Left kidney (tissue), 2 donors: Measurements from ENCODE around the gene NSMF. TPM values are rescaled to one million over a fixed set of nuclear protein-coding genes. Genes with fewer than 3 reads are reported as not detected.

Source experiments
- DNase-seq: peaks from one replicate; pipeline ENCODE4 v3.0.0-alpha.2; 2013
- polyA plus RNA-seq: library from polyadenylated mRNA; unstranded; fragments of 120-200 nt; gene quantifications from one replicate; pipeline ENCODE4 v1.2.1, GENCODE V29; 2013; ENCODE audit not compliant: insufficient read length

Gene NSMF
- polyA plus RNA-seq, 1 donor, result 49.2 TPM

DNA sequence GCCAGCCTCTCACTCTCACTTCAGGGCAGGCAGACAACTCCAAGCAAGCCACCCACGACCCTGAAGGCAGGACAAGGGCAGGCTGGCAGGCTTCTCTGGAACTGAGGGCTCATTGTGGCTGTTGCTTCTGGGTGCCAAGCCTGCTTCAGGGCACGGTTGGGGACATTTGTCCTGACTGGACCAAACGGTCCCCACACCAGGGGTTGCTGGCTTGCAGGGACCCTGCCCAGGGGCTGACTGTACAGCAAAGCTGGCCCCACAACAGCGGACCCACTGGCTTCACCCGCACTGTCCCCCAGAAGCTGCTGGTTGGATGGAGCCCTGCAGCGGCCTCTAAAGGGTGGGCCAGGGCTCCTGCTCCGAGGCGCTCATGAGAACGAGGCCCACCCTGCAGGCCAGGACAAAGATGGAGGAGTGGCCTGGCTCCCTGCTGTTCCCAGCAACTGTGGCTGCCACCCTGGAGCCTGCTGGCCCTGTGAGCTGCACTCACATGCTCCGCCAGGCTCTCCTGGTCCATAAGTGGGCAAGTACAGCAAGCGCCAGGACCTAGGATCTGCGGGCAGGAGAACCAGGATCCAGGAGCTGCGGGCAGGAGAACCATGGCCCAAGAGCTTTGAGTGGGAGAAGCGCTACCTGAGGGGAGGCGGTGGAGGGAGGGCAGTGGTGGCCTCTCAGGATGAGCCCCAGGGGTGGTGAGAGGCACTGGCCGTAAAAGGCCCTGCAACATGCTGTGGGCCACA lies 34.4 kb upstream of the NSMF start:
- DNase-seq, result no peak

DNA sequence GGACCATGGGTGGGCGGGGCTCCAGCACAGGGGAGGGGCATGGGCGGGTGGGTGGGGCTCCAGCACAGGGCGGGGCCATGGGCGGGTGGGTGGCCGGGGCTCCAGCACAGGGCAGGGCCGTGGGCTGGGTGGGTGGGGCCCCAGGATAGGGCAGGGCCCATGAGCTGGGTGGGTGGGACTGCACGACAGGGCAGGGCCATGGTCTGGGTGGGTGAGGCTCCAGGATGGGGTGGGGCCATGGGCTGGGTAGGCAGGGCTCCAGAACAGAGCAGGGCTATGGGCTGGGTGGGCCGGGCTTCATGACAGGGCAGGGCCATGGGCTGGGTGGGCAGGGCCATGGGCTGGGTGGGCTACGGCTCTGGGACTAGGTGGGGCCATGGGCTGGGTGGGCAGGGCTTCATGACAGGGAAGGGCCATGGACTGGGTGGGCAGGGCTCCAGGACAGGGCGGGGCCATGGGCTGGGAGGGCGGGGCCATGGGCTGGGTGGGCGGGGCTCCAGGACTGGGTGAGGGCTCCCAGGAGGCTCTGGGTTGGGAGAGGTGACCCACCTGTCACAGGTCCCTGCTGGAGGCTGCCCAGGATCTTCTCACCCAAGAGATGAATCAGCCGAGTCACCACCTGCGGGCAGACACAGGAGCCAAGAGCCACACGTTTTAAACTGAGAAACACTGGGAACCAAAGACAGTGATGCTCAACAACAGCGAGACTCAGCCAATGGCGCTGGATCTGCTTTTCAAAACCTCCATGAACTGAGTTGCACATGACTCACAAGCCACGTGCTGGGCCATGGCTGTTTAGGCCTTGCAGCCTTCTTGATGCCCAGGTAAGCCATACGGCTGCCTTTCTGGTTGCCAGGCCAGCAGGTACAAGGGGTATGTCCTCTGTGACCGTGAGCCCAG lies 33.6 kb upstream of the NSMF start:
- DNase-seq, result no peak

DNA sequence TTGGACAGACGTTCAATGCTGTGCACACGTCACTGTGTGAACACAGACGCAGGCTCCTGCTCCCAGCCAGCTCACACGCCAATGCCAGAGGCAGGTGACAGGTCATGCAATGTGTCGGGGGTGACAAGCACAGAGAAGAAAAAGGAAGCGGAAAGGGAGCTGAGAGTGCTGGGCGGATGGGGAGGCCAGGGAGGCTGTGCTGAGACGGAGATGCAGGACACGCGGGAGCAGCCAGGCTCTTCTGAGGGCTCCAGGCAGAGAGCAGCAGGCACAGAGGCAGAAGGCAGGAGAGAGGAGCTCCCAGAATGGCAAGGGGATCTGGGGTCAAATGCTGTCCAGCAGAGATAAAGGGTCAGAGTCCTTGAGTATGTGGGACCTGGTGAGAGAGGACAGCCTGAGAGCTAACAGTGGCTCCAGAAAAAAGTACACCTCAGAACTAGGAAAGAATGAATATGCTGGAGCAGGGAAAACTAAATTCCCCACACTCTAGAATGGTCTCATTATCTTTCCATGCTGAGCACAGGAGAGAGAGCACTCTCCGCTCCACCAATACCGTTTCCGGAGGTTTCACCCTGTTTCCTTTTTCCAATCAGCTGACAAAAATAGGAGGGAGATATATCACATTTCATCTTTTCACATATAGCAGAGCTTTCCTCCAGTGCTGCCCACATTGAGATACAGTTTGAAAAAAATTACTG lies 32.8 kb upstream of the NSMF start:
- DNase-seq, result no peak

DNA sequence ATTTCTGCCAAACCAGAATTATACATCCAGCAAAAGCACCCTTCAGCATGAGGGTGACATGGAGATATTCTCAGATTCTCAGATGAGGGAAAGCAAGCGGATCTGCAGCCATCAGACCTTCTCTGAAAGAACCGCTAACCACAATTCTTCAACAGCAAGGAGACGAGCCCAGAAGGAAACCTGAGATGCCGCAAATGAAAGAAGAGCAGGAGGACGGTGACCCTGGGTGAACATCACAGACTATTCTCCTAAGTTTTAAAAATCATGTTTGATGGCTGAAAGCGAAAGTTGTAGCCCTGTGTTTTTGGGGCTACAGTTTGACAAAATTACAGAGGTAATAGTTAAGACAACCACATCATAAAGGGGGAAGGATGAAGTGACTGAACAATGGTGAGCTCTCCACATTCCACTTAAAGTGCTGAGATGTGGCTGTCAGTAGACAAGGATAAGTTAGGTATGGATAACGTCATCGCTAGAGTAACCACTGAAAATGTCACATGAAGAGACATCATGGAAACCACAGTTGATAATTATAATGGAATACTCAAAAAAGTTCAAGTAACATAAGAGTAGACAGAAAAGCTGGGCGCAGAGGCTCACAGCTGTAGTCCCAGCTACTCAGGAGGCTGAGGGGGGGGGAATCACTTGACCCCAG lies 31.5 kb upstream of the NSMF start:
- DNase-seq, result no peak

DNA sequence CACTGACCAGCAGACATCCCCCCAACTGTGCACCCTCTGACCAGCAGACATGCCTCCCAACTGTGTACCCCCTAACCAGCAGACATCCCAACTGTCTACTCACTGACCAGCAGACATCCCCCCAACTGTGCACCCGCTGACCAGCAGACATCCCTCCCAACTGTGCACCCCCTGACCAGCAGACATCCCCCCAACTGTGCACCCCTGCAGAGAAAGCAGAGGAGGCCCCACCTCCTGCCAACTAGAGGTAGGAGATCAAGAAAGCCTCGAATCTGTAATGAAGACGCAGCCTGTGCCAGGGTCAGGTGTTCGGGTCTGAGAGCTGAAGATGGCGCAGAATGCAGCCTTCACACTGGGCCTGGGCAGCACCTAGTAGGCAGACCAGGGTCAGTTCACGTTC lies 29.8 kb upstream of the NSMF start:
- DNase-seq, result no peak

DNA sequence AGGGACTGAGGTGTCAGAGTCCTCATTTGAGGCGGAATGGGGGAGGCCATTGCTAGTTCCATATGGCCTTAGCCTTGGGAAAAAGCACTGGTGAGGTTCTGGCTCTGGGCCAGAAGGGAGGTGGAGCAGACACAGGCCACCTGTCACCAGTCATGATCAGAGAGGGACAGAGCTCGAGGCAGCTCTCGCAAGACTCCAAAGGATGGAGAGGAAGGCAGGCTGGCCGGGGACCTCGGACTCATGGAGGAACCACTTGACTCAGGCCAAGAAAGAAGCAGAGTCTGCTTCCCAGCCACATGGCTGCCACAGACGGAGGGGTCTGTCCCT lies 29.2 kb upstream of the NSMF start:
- no peak for DNase-seq

DNA sequence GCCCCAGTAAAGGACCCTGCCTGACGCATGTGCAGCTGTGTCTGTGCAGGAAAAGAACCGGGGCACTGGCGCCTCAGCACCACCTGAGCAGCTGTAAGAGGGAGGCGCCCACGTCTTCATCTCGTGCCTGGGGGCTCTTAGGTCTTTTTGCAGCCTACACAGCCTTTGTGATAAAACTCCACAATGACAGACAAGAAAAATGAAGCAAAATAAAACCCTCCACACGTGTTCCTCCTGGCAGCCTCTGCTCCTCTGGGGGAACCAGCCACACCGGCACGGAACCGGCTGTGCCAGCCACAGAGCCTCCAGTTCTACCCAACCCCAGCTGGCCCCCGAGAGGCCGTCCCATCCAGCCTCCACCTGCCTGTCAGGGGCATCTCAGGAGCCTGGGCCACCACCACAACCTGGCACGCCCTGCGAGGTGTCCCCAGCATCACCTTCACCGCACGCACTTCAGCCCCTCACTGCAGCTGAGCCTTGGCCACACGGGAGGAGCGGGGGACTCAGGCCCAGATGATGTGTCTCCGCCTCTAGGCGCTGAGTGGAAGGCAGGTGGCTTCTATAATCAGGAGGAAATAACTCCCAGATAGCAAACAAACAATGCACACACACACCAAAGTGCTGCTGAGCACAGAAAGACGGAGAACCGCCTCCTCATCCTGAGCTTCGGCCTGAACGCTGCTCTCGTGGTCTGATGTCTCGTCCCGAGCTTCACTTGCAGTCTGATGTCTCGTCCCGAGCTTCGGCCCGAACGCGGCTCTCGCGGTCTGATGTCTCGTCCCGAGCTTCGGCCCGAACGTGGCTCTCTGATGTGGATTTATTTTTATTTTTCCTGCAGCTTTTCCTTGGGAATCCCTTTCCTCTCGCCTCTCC lies 28.6 kb upstream of the NSMF start:
- no peak for DNase-seq

DNA sequence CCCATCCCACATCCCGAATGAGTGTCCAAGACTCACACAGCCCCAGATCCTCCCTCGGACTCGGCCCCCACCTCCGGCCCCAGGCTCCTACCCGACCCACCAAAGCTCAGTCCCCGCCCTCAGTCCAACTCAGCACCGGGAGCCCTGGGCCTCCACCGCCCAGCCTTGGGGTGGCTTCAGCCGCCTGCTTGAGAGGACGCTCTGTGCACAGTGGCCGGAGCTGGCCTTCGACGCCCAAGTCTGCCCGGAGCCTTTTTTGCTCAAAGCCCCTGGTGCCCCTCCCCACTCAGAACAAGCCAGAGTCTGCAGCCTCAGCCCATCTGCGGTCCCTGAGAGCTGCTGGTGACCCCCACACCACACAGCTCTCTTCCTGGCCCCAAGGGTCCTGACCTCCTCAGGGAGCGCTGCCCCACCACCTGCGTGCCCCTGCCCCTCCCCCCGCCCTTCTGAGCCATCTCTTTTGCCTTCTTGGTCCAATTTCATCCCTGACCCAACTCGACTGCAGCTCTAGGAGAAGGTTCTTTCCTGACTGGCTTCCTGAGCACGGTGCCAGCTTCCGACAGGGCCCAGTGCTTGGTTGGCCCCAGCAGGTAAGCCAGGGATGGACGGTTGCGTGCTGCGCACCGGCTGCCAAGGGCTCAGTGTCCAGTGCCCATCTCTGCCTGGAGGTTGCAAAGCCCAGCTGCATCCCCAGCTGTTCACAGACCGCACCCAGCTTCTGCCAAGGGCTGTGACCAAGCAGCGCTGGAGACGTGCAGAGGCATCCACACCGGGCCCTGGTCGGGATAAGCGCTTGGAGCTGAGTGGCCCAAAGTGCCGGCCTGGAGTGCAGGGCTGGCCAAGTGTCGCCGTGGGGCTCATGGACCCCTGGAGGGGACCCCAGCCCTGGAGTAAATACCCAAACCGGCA lies 27.7 kb upstream of the NSMF start:
- no peak for DNase-seq

DNA sequence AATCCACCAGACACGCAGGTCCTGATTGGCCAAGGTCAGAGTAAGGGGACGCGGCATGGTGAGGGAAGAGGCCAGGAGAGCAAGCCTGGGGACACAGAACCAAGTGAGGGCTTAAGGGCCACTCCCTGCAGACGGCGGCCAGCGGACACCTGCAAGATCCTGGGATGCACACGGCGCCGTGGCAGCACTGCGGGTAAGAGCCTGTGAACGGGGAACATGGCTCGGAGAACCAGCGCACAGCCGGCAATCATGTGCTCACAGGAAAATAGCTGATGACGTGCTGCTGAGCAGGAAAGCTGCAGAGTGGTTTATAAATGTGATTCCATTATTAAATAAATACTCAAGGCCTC lies 27.0 kb upstream of the NSMF start:
- DNase-seq, result no peak

DNA sequence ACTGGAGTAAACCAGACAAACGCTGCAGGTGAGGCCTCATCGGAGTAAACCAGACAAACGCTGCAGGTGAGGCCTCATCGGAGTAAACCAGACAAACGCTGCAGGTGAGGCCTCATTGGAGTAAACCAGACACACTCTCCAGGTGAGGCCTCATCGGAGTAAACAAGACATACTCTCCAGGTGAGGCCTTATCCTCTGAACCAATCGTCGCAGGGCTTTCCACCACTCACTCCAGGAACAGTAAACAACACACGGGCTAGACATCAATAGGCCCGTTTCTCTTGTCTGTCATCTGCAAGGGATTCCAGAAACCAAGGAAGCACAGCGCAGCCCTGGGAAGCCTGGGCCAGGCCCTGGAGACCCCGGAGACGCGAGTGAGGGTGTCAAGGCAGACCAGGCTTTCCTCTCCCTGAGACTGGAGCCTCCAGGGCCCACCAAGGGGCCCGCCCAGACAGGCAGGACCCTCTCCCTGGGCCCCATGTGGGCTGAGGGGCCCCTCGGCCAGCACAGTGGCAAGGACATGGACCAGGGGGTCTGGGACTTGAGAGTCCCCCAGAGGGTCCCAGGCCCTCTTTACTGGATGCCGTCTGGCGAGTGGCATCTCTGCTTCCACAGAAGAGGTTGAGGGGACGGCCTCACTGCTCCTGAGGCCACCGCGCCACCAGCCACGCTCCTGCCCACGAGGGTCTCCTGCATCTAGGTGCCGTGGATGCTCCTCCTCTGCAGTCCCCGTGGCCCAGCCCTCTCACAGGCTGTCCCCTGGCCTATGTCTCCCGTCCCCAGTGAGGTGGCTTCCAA lies 26.4 kb upstream of the NSMF start:
- no peak for DNase-seq

DNA sequence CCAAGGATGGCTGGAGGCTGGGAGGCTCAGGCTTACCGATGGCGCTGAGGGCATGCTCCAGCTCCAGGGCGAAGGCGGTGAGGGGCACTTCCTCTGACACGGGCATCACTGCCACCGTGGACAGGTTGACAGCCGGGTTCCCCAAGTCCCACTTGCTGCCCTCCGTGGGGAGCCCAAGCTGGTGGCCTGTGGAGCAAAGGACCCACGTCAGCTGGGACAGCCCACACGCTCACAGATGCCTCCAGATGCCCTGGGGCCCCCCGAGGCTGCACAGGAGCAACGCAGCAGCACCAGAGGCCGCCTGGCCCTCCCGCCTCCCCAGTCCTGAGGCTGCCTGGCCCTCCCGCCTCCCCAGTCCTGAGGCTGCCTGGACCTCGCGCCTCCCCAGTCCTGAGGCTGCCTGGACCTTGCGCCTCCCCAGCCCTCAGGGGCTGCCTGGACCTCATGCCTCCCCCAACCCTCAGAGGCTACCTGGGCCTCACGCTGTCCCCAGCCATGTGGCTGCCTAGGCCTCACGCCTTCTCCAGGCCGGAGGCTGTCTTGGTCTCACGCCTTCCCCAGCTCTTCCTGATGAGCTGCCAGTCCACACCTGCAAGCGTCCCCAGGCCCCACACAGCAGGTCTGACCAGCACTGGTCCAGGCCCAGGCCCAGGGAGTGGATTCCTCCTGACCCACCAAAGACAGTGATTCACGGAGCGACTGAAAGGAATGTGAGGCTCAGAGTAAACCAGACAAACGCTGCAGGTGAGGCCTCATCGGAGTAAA lies 25.6 kb upstream of the NSMF start:
- DNase-seq, result no peak

DNA sequence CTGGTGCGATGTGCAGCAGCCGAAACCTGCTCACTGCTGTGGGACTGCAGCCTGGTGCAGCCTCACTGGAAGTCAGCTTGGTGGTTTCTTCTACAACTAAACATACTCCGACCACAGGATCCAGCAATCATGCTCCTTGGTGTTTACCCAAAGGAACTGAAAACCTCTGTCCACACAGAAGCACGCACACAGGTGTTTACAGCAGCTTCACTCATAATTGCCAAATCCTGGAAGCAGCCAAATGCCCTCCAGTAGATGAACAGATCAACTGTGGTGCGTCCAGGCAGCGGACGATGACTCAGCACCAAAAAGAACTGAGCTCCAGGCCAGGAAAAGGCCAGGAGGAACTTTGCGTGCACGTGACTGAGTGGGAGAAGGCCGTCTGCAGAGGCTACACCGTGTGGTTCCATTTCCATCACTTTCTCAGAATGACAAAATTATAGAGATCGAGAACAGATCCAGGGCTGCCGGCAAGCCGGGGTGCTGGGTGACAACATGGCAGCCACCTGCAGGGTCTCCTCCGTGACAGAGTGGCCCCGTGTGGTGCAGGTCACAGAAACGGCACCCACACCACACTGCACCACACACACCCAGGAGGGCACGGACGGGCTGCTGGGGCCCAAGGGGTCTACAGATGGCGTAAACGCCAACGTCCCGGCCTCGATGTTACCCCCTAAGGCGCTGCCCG lies 23.1 kb upstream of the NSMF start:
- no peak for DNase-seq

DNA sequence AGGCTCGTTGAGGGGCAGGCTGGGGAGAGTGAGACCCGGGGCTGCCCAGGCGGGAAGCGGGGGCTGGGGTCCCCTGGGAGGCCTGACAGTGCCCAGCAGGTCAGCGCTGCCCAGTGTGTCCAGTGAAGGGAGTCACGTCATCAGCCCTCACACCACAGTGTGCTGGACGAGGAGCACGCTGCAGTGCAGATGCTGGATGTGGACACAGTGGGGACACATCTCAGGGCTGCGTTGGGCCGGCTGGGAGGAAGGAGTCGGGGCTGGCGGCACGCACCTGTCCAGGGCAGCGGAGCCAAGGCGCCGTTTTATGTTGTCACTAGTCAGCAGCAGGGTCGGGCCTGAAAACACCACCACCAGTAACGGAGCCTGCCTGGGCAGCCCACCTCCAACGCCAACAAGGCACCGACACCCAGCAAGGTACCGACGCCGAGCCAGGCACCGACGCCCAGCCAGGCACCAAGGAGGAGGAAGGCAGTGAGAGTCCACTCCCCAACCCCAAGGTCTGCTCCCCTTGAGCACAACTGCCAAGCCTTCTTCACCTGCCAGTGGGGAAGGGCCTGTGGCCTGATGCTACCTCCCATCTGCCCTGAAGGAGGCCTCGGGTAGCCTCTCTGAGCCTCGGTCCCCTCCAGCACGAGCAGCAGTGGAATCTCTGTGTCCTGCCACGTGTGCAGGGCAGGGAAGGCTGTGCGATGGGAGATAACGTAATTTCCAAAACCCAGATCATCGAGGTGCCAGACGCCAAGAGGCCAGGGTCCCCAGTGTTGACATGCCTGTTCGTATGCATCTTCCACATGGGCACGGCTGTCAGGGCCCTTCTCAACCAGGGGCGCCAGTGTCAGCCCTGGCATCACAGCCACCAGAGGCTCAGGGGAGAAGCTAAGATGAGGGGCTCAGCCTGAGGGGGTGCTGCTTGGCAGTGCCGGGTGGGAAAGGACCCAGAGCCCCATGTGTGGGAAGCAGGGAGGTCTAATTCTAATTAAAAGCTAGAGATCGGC lies 21.9 kb upstream of the NSMF start:
- DNase-seq, result no peak

DNA sequence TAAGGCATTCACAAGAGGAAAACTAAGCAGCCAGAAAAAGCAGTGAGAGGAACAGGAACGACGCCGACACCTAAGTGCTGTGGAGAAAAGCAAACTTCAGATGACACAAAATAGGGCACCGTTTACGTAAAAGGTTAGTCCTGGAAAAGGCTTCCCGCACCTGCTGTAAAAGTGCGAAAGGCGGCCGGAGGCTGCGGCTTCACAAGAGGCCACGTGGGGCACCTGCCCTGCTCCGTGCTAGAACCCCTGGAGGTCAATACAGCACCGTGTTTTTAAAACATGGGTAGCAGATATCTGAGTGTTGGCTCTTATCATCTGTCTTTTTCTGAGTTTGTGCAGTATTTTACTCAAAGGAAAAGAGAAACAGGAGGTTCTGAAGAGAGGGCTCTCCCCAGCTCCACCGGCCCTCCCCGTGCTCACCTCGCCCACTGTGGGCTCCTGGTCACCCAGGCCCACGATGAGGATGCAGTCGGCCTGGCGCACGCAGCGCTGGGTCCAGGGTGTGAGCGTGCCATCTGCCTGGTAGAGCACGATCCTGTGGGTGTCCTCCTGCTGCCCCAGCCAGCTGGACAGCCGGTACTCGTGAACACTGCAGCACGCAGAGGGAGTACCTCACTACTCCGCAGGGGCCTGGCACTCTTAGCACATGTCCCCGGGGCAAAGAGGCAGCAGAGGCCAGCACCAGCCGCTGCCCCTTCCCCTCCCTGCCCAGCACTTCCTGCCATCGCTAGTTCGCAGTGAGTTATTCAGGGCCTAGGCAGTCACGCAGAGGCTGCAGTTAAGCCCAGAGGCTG lies 21.0 kb upstream of the NSMF start:
- DNase-seq, result no peak

DNA sequence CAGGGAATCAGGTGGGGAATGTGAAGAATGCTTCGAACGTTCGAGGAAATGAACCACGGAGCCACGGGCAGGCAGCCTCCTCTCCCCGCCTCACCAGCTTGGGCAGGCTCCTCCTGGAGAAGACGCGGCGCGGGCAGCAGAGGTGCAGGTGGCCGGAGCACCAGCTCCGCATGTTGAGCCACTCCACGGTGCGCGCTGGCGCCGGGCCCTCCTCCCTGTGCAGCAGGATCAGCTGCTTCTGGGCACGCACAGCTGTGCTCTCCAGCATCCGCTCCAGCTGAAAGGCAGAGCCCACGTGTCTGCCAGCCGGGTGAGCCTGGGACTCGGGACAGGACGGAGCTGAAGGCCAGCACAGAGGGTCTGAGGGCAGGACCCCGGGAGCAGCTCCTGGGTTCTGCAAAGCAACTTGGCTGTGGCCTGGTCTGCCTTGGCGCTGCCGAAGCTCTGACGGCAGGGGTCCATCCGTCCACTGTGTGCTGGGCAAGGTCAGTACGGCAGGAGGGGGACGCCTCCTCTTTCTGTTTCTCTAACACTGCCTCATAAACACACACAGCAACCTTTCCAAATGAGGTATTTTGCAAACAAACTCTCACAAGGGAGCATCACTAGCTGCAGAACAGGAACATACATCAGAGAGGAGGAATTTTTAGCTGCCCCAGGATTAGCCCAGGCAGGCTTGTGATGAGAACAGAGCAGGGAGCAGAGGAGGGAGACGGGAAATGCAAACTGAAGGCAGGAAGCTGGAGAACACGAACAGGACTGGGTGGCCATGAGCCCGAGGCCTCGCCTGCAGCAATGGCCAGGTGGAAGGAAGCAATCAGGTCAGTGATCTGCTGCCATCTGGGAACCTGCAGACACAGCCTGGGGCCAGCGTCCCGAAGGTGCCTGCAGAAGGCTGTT lies 20.1 kb upstream of the NSMF start:
- no peak for DNase-seq
